Measurements from ENCODE around the gene GABRB1.

The GABRB1 gene

DNA sequence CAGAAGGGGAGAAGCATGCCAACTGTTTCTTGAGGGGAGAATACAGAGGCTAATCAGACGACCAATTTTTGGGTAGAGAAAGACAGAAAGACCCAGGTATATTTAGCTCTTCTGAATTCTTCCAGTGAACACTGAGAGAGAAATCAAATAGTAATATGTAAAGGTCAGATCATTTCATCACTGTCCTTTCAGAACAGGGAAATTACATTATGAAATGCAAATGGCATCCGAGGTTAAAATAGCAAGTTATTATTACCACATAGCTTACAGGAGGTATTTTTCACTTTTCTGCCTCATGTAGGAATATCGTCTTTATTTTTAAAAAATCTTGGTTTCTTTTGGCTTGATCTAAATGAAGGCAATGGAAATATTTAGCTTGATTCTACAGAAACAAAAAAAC, 18.0 kb downstream of the GABRB1 start:
- DNase-seq (ENCODE audit: low read depth), result no peak

DNA sequence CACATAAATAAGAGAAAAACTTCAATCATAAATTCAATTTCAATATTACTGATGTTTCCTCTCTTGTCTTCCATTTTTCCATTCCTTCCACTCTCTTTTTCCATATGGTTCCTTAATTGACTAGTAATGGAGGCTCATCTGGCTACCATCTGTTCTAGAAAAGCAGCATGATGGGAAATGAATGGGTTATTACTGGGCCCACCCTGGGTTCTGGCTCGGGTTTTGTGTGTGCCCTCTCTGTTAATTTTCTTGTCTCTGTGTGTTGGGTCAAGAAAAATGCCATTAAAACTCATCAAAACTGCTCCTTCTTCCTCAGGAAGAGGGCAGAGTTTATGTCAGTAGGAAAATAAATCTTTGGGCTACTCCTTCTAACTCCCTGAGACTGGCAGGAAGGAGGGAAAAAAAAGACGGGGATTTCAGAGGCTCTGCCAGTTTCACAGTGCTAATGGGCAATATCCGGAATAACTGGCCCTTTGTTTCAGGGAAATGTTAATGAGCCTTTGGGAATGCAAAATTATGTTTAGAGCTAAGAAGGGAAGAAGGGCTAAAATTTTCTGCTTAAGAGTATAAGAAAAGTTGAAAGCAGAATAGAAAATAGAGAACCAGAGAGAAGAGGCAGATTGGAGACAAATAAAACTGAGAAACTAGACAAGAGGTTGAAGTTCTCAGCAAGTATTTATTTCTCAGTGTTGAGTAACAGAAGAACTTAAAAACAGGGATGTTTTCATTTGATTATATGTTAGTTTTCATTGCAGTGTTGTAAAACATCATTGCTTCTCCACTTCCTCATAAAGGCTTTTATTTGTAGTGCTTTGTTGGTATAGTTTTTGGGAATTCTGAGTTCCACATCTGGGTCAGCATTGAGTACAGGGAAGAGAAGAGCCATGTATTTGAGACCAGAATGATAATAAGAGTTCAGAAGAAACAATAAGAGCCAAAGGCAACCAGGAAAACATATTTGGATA, 19.7 kb downstream of the GABRB1 start:
- no peak for DNase-seq (ENCODE audit: low read depth)

DNA sequence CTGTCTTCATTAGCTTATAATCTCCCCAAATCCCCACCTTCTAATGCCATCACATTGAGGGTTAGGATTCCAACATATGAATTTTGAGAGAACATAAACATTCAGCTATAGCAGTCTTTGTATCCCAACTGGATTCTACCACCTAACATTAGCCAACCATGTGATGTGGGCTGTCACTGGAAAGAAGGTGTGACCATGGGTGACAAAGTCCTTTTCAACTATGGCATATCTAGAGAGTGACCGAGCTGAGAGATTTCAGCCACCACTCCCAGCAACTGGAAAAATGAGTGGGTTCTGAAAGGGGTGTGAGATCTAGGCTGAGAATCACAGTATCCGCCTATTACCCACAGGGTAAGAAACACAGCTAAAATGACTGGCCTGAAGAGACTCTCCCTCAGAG, 22.1 kb downstream of the GABRB1 start:
- no peak for DNase-seq (ENCODE audit: low read depth)

DNA sequence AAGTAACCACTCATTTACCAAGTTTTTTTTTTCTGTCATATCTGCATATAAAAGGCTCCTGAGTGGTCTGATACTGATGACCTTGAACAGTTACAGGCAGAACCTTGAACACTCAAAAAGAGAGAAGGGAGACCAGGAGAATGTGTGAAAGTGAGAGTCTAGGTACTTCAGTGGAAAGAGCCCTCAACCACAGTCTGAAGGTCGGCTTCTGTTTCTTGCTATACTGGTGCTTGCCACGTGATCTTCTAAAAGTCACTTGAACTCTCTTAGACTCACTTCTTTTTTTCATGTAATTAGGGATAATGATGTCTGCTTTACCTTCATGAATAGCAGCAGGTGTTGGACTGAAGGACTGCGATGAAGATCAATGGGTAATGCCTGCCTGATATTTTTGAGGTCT, 22.8 kb downstream of the GABRB1 start:
- no peak for DNase-seq (ENCODE audit: low read depth)

DNA sequence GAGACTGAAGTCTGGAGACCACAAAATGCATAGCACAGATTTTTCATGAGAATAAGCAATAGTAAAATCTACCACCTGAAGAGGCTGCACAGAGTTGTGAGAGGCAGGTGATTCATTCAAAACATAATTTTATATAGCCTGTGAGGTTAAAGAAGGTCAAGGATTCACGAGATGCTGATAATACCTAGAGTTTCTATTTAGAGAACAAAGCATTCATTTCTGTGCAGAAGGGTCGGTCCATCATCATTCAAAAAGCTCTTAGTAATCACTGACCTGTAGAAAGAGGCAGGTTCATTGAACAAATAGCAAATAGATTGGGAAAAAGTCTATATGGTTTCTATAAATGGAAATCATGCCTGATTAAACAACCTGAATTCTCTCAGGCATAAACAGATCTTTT, 26.6 kb downstream of the GABRB1 start:
- no peak for DNase-seq (ENCODE audit: low read depth)

DNA sequence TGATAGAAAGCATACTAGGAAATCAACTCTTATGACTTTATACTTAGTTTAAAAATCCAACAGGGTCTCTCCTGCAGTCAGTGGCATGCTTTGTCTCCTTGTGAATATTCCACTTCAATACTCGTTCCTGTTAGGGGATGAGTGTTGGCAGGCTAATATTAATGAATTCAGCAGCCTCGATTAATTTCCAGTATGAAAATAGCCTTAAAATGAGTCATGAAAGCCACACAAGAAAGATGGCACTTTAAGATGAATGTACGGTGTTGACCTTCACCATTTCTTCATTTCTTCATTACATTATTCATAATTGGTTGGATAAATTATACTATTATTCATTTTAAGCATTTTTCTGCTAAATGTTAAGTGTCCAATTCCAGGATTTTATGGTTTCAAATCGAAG, 29.2 kb downstream of the GABRB1 start:
- no peak for DNase-seq (ENCODE audit: low read depth)

DNA sequence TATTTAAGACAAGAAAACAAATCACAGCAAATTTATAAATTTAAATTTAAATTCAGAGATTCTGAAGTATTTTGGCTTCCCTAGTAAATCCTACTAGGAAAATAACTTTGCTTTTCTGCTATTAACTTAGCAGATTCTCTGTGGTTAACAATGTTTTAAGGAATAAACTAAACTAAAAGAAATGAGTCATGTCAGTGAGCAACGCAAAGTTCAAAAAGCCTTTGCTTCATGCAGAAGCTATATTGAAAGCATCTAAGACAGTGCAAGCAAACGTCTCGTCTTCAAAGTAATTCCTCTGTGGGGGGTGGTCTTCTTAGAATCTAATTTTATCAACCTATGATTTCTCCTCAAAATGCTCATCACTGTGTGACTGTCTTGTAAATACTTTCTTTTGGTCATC, 30.1 kb downstream of the GABRB1 start:
- DNase-seq (ENCODE audit: low read depth), result no peak

DNA sequence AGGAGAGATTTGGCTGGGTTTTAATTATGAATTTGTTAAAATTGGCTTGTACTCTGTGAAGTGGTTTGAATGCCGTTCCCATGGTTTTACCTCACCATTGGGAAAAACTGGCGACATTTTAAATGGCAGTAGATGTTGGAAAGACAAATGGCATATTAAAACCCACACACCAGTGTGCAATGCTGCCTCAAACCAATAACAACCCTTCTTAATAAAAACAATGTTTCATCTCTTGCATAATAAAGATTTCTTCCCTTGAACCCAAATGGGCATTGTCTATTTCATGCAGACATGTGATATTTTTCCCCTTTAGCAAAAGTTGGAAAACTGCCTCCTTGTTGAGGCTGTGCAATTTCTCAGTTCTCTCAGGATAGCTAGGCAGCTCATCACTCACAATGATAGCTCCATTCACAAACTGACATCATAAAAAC, 33.7 kb downstream of the GABRB1 start:
- no peak for DNase-seq (ENCODE audit: low read depth)

DNA sequence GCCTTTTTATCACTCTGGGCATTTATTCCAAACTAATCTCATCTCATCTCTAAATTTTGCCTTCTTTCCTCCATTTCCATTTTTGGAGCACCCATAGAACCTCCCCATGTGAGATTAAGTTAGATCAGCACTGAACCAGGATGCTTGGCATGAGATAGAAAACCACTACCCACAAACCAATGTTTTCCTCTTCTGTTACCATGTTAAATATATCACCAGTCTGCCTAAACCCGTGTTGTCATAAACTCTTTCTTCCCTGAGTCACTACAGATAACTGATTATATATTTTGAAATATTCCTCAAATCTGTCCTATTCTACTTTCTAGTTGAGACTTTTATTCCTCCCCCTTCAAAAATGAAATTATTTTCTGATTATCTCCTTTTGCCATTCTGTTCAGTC, 37.6 kb downstream of the GABRB1 start:
- no peak for DNase-seq (ENCODE audit: low read depth)

DNA sequence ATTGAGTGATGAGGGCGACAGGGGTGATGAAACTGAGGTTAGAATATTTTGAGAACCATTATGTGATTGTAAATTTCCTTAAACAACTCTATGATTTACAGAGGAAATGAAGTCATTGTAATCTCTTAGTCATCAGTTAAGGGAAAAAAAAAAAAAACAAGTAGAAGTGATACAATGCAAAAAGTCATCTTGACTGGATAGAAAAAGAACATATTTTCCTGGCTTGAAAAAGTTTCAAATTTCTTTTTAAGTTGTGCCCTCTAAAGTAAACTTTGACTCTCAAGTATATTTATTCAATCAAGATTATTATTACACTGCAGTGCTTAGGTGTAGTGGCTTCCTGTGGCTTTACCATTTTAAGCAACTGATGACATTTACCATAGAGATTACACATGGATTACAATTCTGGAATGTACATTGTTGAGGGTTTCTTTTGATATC, 40.6 kb downstream of the GABRB1 start:
- DNase-seq (ENCODE audit: low read depth), result peak; percentile 27

DNA sequence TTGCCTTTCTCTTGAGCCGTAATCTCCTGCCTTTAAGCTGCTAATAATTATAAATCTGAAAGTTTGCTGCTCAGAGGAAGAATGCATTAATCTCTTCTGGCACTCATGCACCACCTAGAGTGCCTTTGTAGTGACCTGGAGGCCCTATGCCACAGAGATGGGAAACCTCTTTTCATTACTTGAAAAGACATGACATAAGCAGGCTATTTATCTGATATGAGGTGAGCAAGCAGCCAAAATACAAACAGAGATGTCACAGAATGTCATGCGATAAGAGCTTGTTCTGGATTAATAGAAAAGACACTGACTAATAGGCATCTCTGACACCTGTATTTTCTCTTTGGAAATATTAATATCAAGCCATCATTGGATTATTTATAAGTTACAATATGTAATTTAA, 42.3 kb downstream of the GABRB1 start:
- no peak for DNase-seq (ENCODE audit: low read depth)

DNA sequence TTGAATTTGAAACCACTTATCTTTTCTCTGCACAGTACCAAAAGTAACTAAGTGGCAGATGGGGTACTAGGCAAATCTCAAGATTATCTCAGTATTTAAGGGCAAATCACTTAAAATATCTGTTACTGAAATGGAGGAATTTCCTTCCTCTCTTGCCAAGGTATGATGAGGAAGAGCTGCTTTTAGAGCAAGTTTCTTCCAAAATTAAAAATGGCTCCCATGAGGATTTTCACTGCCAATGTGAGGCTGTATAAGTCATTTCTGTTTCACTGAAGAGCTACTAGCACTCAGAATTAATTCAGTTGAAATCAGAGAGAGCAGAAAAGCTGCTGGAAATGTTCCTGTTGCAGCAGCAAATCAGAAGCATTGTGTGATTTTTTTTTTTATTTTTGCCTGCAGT, 43.4 kb downstream of the GABRB1 start:
- DNase-seq (ENCODE audit: low read depth), result no peak

DNA sequence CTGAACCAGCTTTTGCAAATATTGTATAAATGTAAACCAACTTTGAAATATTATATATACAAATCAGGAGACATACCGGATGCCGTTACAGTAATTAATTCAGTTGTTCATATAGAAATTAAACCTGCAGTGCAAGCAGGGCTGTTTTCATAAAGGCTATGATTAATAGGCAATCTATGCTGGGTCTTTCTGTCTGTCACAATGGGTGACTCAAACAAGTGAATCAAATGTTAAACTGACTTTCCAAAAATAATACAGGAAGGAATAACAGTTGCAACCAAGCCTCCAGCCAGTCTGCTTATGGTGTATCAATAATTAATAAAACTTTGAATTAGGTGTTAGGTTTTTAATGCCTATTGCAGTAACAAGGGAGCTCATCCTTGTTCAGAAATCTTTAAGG, 43.9 kb downstream of the GABRB1 start:
- peak; percentile 17 for DNase-seq (ENCODE audit: low read depth)

DNA sequence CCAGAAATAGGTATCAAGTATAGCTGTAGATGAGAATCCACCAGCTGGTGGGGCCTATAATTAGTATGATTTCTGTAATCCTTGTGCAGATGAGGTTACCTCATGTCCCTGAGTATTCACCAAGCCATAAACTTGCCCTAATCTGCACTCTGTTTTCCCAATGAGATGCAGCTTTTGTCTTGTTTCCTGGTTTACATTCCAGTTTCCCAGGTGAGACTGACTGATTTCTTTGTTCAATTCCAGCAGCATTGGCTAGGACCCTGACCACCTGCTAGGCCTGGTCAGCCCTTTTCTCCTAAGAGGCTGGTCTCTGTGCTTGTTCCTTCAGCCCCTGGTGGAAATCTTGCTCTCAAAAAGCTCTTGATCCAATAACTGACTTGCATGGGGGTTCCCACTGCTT, 44.6 kb downstream of the GABRB1 start:
- DNase-seq (ENCODE audit: low read depth), result no peak

DNA sequence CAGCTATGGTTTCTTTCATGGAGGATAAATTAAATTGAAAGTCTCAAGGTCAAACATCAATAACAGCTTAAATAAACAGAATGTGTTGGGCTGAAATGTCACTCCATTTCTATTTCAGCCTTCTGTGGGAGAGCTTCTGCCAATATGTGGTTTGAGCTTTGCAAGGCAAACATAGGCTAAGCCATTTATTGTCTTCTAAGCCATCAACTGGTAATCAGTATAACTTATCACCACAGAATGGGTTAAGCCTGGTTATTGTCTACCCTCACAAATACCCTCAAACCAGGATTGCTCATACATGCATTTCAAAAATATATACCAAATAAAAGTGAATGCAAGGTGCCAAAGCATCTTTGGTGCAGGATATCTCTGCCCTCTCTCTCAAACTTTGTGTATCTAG, 52.7 kb downstream of the GABRB1 start:
- DNase-seq (ENCODE audit: low read depth), result no peak

DNA sequence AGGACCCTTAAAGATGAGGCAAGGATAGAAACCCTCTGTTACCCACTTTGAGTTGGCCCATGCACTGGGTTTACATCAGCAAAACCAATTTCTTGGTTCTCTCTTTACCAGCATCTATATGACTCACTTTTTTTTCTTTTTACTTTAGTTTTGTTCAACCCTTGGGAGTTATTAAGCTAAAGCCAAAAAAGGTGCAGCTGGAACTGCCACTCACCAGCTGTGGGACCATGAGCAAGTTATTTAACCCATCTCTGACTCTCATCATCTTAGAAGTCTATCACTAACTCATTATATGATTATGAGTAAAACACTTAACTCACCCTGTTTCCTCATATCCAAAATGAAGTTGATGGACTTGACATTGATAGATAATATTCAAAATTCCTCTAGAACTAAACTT, 53.4 kb downstream of the GABRB1 start:
- no peak for DNase-seq (ENCODE audit: low read depth)

DNA sequence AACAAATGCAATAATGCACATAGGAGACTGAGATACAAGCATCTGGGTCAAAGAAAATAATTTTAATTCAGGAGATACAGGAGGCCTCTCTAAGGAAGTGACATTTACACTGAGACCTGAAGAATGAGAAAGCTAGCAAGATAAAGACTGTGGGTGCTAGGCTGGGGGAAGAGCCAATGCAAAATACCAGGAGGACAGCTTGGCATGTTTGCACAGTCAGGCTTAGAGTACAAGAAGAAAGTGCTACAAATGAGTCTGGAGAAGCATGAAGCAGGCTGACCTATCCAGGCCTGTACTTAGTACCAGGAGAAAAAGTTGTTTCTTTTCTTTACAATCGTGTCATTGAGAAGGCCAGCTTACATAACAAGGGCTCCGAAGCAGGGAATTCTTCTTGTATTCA, 56.9 kb downstream of the GABRB1 start:
- no peak for DNase-seq (ENCODE audit: low read depth)

DNA sequence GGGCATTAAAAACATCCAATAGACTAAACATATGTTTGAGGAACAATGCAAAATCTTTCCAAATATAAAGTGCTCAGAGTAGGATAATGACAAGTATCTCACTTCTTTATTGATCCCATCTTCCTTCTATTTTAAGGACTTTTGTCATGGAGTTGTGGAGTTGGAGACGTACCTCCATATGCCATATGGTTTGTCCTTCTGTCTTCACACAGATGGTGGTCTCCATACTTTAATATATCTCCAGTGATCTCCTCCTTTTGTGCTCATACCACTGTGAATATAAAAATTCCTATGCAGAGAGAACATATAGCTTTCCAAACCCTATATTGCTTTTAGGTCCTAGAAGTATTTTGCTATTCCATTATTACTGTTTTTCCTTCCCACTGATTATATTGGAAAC, 64.5 kb downstream of the GABRB1 start:
- no peak for DNase-seq (ENCODE audit: low read depth)

DNA sequence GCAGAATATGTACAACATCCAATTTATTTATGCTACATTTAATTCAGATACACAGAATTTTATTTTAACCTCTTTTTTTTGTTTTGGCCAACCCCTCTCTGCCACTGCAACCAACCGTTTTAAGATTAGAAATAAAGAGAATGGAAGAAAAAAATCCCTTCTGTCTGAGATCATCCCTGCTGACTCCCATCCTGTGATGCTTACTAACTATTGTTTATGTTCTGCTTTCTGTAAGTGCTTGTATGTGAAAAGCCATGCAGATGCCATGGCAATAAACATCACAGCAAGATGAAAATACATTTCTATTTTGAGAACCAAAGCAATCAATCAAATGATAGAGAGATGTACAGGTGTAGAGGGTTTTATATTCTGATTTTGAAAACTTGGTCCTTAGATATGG, 70.1 kb downstream of the GABRB1 start:
- no peak for DNase-seq (ENCODE audit: low read depth)

DNA sequence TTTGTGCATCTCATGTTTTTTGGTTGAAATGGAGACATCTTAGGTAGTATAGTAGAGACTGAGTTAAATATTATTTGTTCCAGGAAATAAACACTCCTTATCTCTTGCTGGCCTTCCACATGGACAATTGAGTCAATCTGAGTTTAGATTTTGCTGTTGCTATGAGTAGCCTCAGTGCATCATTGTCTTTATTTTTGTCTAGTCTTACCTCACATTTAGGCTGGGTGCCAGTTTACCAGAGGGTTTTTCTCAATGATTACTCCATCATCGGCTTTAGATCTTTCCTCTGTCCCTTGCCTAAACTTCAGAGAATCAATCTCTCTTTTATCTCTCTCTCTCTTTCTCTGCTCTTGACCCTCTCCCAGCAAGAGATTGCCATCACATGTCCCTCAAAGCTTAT, 73.6 kb downstream of the GABRB1 start:
- no peak for DNase-seq (ENCODE audit: low read depth)

DNA sequence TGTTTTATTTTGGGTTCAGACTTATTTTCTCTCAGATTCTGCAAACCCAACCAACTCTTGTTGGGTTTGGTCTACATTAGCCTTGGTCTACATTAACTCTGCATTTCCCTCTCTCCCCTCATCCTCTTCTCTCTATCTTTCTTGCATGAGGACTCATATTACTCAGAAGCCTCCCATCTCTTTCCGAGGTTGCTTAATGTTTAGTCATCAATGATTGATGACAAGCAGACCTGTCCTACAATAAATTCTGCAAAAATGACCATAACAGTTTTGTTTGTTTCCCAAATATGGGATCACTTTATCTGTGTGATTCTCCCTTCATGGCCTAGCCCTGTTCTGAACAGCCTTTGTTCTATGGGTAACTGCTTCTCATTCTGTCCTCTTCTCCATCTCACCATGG, 75.2 kb downstream of the GABRB1 start:
- no peak for DNase-seq (ENCODE audit: low read depth)

DNA sequence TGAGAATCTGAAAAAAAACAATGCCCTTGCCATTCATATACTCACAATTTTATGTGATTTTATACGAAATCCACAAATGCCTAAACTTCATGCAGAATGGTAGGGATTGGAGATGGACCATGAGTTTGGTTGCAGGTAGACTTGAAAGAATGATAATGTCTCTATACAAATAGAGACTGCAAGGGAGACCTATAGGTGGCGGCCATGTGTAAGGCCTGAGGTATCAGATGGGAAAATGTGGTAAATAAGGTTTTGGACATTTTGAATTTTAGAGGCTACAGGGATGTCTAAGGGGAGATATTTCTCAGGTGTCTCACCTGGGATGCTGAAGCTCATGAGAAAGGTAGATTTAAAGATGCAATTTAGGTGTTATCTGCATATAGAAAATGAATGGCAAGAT, 78.0 kb downstream of the GABRB1 start:
- DNase-seq (ENCODE audit: low read depth), result no peak

DNA sequence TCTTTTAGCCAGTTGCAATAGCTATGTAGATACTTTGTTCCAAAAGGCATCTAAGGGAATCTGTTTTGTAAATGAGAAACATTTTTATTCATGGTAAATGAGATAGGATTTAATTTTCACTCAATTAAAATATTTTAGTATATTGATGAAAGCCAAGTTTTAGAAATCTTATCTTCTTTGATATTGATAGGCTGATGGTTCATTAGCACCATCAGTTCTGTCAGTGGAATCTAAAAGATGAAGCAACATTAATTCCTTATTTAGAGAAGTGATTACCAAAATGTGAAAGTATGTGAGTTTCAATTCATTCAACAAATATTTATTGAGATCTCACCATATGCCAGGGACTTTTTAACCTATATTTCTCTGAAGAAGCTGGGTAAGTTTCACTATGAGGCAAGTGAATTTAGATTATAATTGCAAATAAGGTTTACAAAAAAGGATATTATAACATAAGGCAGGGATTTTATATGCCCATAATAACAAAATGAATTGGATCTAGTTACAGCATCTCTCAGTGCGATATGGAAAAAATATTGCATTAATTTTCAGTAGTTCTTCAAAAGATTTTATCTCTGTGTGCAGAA, 79.3 kb downstream of the GABRB1 start:
- no peak for DNase-seq (ENCODE audit: low read depth)
